AG09319 (cell line): ENCODE results near the gene NDC1.

Experiments
- DNase-seq: peaks from one replicate; pipeline ENCODE4 v3.0.0-alpha.2; 2010; ENCODE audit warnings: low read depth; ENCODE audit errors: extremely low read depth
- TF ChIP-seq, protein P1 (sequence below): IDR thresholded peaks from 2 replicates; pipeline ENCODE4 v1.5.1; 2011; ENCODE audit warnings: low read depth, mild to moderate bottlenecking, inconsistent platforms, low read length, moderate library complexity

The NDC1 gene

DNA sequence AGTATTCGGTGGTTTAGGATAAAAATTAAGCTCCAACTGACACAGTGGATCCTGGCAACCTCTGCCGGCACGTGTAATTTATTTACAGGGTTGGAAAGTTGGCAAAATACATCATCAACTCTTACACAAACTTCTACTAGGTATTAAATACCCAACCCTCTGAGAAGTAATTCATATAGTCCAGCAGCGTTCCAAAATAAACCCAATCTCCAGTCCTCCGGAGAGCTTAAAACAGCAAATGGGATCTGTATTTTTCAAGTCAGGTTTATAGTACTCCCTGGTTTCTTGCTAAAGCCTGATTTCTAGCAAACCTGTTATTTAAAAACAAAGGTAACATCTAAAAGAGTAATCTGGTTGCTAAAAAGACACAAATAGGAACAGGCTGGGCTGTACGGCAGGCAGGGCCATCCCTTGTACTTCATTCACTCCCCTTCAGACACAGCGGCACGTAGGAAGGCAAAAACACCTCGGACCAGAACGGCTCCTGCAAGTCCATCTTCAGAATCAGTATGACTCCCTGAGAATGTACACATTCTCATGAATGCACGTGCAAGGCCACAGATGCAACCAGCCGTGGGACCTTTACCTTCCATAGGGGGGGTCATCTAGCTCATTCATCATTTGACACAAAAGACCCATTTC lies 107.8 kb downstream of the NDC1 start:
- TF ChIP-seq, protein P1, sequence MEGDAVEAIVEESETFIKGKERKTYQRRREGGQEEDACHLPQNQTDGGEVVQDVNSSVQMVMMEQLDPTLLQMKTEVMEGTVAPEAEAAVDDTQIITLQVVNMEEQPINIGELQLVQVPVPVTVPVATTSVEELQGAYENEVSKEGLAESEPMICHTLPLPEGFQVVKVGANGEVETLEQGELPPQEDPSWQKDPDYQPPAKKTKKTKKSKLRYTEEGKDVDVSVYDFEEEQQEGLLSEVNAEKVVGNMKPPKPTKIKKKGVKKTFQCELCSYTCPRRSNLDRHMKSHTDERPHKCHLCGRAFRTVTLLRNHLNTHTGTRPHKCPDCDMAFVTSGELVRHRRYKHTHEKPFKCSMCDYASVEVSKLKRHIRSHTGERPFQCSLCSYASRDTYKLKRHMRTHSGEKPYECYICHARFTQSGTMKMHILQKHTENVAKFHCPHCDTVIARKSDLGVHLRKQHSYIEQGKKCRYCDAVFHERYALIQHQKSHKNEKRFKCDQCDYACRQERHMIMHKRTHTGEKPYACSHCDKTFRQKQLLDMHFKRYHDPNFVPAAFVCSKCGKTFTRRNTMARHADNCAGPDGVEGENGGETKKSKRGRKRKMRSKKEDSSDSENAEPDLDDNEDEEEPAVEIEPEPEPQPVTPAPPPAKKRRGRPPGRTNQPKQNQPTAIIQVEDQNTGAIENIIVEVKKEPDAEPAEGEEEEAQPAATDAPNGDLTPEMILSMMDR, result no peak
- DNase-seq, result no peak

DNA sequence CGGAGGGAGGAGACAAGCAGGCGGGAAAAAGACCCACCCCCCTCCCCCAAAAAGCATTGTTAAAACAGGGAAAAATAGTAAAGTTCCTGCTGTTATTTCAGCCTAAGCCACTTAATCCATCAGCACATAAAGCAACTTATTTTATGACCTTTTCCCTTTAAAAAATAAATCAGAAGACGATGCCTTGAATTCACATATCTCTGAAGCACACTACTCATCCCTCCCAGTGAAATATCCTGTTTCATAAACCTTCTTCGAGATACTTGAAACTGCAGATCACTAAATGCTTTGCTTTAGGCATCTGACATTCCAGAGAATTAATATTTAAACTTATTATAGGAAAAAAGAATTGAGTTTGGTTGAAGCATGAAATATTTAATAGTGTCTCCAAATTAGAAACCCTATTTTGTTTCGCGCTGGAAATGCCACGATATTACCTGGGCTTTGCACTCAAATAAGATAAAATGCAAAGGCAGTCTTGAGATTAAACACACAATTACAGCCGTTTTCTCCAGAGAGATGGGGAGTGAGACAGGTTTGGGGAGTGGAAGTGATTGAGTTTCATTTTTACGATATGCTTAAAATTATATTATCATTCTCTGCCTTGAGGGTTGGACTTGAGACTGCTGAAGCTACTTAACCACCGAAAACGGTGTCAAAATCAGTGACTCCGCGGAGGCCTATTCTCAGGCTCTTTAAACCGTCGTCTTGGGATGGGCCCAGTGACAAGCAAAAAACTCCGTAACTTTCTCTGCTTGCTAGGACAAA lies 108.5 kb downstream of the NDC1 start:
- TF ChIP-seq, protein P1, result no peak
- no peak for DNase-seq

- TF ChIP-seq, protein P1, result no peak
- DNase-seq, result no peak
Measured at GRCh38 chr1:53728702-53729455, 109.2 kb downstream of the NDC1 start.

DNA sequence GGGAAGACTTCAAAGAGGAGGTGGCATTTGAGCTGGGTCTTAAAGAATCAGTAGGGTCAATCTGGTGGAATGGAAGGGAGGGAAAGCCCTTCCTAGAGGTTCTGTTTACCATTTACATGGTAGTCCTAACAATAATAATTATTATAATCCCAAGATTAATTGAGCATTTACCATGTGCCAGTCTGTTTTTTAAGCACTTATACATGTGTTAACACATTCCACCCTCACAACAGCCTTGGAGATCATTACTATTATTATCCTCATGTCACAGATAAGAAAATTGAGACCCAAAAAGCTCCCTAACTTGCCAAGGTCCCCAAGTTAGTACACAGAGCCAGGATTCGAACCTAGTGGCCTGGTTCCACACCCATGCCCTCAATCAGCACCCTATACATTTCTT lies 109.9 kb downstream of the NDC1 start:
- DNase-seq, result no peak
- TF ChIP-seq, protein P1, result no peak

- TF ChIP-seq, protein P1, result no peak
- no peak for DNase-seq
Measured at GRCh38 chr1:53727461-53728092, 110.5 kb downstream of the NDC1 start.

DNA sequence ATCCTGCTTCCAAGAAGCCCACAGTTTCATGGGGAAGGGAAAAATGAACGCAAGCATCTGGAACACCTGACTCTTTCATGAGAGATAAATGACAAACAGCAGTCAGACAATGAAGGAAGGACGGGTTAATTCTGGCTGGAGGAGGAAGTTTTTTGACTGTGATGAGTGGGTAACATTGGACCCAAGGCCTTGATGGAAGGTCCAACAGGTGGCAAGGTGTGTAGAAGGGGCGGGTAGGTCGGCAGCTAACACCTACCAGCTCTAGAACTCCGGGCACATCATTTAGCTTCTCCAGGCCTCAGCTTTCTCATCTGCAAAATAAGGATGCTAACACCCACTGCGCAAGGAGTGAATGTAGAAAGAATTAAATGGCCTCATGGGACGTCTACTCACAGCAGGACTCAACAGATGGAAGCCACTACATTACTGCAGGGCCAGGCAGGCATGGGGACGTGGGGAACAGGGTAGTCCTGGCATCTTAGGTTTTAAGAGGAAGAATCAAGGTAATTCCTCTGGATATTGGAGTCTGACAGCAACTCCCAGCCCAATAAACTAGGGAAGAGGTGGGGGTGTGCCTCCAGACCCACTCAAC lies 112.0 kb downstream of the NDC1 start:
- no peak for DNase-seq
- TF ChIP-seq, protein P1, result no peak
